ENCODE measurements around the gene ANGPT4. TPM values are rescaled to one million over a fixed set of nuclear protein-coding genes. Genes with fewer than 3 reads are reported as not detected.

The ANGPT4 gene
- total and polyA plus RNA-seq, 2 of the 8 experiments (the other 6 are each of a cell fraction or from before 2014, with no cell fraction given) = 0.07 to 0.33 TPM

GRCh38 chr20:881783-882144, 34.4 kb downstream of the ANGPT4 start:
- H3K79me1 ChIP-seq (ENCODE audit: low read depth, low read length) = no peaks in the 10 kb centered on the region
- no peak overlapping the region for H2BK5ac ChIP-seq (ENCODE audit: low read depth, low read length)
- H2AFZ ChIP-seq (ENCODE audit: low read length) = no peak overlapping the region
- H3K27ac ChIP-seq (ENCODE audit: low read depth, low read length) = no peak overlapping the region
- H2BK15ac ChIP-seq (ENCODE audit: low read length) = no peak overlapping the region
- ChIA-PET POLR2A (ENCODE audit: partially characterized antibody) (interaction anchor here (0.7 to 0.9 kb wide), 2 partner anchors 36 to 217 kb away, joined by 3 read pairs; no protein-coding TSS in a partner anchor), CTCF (ENCODE audit: partially characterized antibody) (interaction anchor here (1.1 to 1.9 kb wide), 7 partner anchors 9 to 75 kb away, joined by 3 to 7 read pairs (median 4); no protein-coding TSS in a partner anchor)
- H3K9me3 ChIP-seq (ENCODE audit: insufficient read depth in 2 of 2, low read depth in 1 of 2, low read length in 1 of 2) = no peaks in the 10 kb centered on the region
- no peak overlapping the region for H3K4ac ChIP-seq (replicated peaks; ENCODE audit: insufficient read length, low read depth, low read length)
- H3K9ac ChIP-seq (replicated peaks in 1 of 4; ENCODE audit: extremely low read depth in 1 of 4, low read depth in 3 of 4, low read length in 3 of 4) = no peak overlapping the region
- no peaks in the 10 kb centered on the region for H3K79me2 ChIP-seq (ENCODE audit: control insufficient read depth in 1 of 2, insufficient read depth in 2 of 2, low read length in 2 of 2)
- no peaks in the 10 kb centered on the region for H3K23me2 ChIP-seq (ENCODE audit: low read depth, low read length)
- H2BK12ac ChIP-seq (ENCODE audit: low read depth, low read length) = 0 out of 2 replicates have a peak overlapping the region, but pooled peaks have one; percentile 39
- H3K56ac ChIP-seq (replicated peaks; ENCODE audit: insufficient read length, low read depth, low read length) = no peak overlapping the region
- H4K5ac ChIP-seq (ENCODE audit: insufficient read length, low read depth, low read length) = no peak overlapping the region
- no peak overlapping the region for H3K14ac ChIP-seq (ENCODE audit: insufficient read length)
- H3K4me3 ChIP-seq (ENCODE audit: extremely low read depth in 1 of 4, insufficient read depth in 2 of 4, low read depth in 3 of 4, low read length in 4 of 4) = no peak overlapping the region
- H4K91ac ChIP-seq (replicated peaks; ENCODE audit: insufficient read length, low read length) = no peak overlapping the region
- no peak overlapping the region for H4K8ac ChIP-seq (ENCODE audit: extremely low read depth, insufficient read depth, low read length)
- H2BK120ac ChIP-seq (replicated peaks; ENCODE audit: low read depth, low read length) = no peak overlapping the region
- DNase-seq (ENCODE audit: low read depth in 1 of 2, low spot score in 2 of 2) = no peak
- no peak overlapping the region for H2BK20ac ChIP-seq (ENCODE audit: low read length)
- H3K36me3 ChIP-seq (ENCODE audit: control insufficient read depth in 2 of 4, insufficient read depth in 4 of 4, low read length in 3 of 4) = no peaks in the 10 kb centered on the region
- no peak for FAIRE-seq
- H2AK5ac ChIP-seq (ENCODE audit: low read depth, low read length) = no peak overlapping the region
- H4K20me1 ChIP-seq (replicated peaks in 1 of 2; ENCODE audit: control insufficient read depth in 1 of 2, insufficient read depth in 2 of 2, low read length in 2 of 2) = no peaks in the 10 kb centered on the region
- H3K23ac ChIP-seq (ENCODE audit: insufficient read length) = no peak overlapping the region
- no peak overlapping the region for H3K4me2 ChIP-seq (ENCODE audit: insufficient read depth in 1 of 2, low read depth in 2 of 2, low read length in 2 of 2)
- peaks cover 0 to 6% (median 0%) of the 10 kb centered on the region in 4 experiments; a peak in 3 of 7 replicates for H3K4me1 ChIP-seq (replicated peaks in 1 of 4; ENCODE audit: control insufficient read depth in 3 of 4, insufficient read depth in 4 of 4, low read length in 3 of 4)
- H3K27me3 ChIP-seq (replicated peaks in 1 of 4; ENCODE audit: control insufficient read depth in 3 of 4, extremely low read depth in 1 of 4, insufficient read depth in 3 of 4, low read length in 3 of 4) = peaks cover 0 to 5% (median 3%) of the 10 kb centered on the region in 4 experiments; a peak in 6 of 7 replicates
- no peak overlapping the region for H3K18ac ChIP-seq (ENCODE audit: extremely low read depth, low read length)
- no peak for TF ChIP-seq HDAC2 (IDR thresholded peaks at IDR 0.05; ENCODE audit: borderline replicate concordance in 1 of 2, low read depth in 2 of 2, low read length in 2 of 2)
